Diencephalon (tissue), 1 donor: ENCODE data around the gene TMEM125. TPM values are rescaled to one million over a fixed set of nuclear protein-coding genes. Genes with fewer than 3 reads are reported as not detected.

Experiments
- total RNA-seq: library from RNA; depleted of rRNA; stranded (reverse); fragments of >200 nt; gene quantifications from one replicate; pipeline ENCODE4 v1.2.3, GENCODE V29; 2014

TMEM125 gene
- total RNA-seq = 0.69 TPM

DNA sequence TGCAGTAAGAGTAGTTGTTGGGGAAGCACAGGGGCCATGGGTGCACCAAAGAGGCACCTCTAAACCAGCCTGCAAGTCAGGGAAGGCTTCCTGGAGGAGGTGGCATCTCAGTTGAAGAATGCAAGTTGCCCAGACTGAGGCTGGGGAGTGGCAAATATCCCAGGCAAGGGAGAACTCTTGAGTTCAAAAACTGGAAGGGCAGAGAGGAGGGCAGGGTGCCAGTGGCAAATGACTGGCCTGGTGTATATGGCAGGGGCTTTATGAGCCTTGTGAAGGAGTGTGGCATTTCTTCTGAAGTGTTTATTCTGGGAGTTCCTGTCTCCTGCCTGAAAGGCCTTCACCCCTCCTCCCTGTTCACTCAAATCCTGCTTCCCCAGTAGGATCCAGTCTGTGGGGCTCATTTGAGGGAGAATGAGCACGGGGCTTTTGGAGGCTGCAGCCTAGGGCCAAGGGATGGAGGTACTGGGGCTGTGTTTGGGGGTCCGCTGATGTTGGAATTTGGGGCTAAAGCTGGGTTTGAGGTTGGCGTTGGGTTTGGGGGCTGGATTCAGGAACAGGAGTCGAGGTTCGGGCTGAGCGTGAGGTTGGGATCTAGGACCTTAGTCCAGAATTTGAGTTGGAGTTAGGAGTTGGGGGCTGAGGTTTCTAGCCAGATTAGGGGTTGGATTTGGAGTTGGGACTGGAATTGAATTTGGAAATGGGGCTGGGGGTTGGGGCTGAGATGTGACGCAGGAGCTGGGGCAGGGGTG is at the start of gene TMEM125:
Gene TMEM125 (plus strand): TSS at position 357 of the 749 bp plus-strand sequence. CDS start 2,740 bp downstream, outside the sequence.

DNA sequence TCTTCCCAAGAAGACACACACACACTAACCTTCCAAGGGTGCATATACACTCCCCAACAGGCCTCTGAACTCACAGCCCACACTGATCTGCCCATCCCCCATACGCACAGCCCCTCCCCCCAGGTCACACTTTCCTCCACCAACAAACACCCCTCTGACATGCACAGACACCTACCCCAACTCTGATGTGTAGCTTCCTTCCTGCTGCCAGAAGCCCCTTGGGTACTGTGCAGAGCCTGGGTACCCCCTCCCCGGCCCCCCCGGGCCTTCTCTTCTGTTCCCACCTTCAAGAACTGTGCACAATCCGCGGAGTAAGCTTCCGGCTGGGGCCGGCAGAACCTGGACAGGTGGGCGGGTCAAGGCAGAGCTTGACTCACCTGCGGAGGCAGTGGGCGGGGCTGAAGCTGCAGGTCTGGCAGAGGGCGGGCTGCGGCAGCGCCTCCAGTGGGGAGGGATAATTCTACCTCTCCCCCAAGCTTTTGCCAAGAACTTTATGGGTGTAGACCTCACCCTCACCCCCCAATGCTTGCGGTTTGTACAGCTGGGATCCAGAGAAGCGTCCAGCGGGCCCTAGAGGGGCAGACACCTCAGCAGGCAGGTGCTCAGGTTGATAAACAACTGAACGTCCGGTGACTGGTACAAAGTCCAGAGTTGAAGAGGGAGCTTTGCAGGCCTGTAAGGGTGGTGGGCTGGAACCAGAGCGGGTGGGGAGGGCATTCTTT is 15.6 kb downstream of the TMEM125 start, which contains the start of gene C1orf210:
Gene C1orf210 (minus strand): TSS at position 313 of the 722 bp plus-strand sequence. CDS start 2,311 bp downstream, outside the sequence.

DNA sequence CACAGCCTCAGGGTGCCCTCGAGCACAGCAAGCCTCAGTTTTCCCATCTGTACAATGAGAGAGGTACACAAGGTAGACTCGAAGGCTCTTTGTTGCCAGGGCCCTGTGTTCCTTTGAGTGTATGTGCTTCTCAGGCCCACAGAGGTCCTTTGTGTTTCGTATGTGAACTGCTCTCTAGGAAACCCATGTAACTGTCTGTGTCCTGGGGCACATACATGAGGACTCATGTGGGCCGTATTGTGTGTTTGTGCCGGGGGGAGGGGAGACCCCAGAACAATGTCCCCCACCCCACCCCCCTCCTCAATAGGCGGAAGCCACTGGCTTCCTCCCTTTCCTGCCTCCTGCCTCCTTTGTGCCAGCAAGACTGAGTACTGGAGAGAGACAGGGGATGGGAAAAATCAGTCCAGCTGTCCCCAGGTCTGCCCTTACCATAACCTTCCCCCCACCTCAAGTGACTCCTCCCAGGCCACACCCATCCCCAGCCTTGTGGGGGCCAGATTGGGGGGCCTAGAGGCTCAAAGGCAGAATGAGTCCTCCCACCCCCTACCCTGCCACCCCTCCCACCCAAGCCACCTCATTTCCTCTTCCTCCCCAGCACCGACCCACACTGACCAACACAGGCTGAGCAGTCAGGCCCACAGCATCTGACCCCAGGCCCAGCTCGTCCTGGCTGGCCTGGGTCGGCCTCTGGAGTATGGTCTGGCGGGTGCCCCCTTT is 30.8 kb downstream of the TMEM125 start, which contains the start of gene TIE1:
Gene TIE1 (plus strand): TSS at position 605 of the 717 bp plus-strand sequence. CDS start 90 bp downstream, at position 695.

Other genes with a start within 250 kb of the TMEM125 start
- 60.4 TPM for gene EBNA1BP2, start 97.7 kb upstream of the TMEM125 start, total RNA-seq
- gene CFAP57, start 97.7 kb upstream of the TMEM125 start, total RNA-seq = 6.2 TPM
- gene C1orf210, start 15.6 kb downstream of the TMEM125 start, total RNA-seq = not detected
- 19.6 TPM for gene TIE1, start 31.0 kb downstream of the TMEM125 start, total RNA-seq
- 0.23 TPM for gene MPL, start 67.8 kb downstream of the TMEM125 start, total RNA-seq
- 6.7 TPM for gene CDC20, start 89.0 kb downstream of the TMEM125 start, total RNA-seq
- 10.1 TPM for gene ELOVL1, start 98.0 kb downstream of the TMEM125 start, total RNA-seq
- 27.5 TPM for gene MED8, start 119.8 kb downstream of the TMEM125 start, total RNA-seq
- gene SZT2, start 119.9 kb downstream of the TMEM125 start, total RNA-seq = 26.5 TPM
- 30.4 TPM for gene HYI, start 183.9 kb downstream of the TMEM125 start, total RNA-seq